Measurements from ENCODE around the gene AKAP17A. TPM values are rescaled to one million over a fixed set of nuclear protein-coding genes. Genes with fewer than 3 reads are reported as not detected.

AKAP17A gene
- total RNA-seq, 1 experiment from 2014 or later = 39.9 TPM

GRCh38 chrX:1599791-1600405, 8.5 kb downstream of the AKAP17A start:
- ChIA-PET CTCF (no interaction called here), POLR2A (no interaction called here)
- Mint-ChIP-seq H3K36me3 (ENCODE audit: insufficient read depth, unreplicated experiment) (peaks cover 88% of the 10 kb centered on the region), H3K27ac (ENCODE audit: unreplicated experiment) (no peak overlapping the region), H3K4me1 (ENCODE audit: low read depth, unreplicated experiment) (no peaks in the 10 kb centered on the region), H3K27me3 (ENCODE audit: insufficient read depth, unreplicated experiment) (no peaks in the 10 kb centered on the region), H3K4me3 (ENCODE audit: unreplicated experiment) (no peak overlapping the region), H3K9me3 (ENCODE audit: unreplicated experiment) (no peaks in the 10 kb centered on the region)
- no peak overlapping the region for H3K4me3 ChIP-seq (ENCODE audit: low read depth, low read length)
- intact Hi-C loops (cut with micrococcal nuclease; ENCODE audit: unreplicated experiment) = no loop called here
- DNase-seq = no peak
- TF ChIP-seq, protein P1, sequence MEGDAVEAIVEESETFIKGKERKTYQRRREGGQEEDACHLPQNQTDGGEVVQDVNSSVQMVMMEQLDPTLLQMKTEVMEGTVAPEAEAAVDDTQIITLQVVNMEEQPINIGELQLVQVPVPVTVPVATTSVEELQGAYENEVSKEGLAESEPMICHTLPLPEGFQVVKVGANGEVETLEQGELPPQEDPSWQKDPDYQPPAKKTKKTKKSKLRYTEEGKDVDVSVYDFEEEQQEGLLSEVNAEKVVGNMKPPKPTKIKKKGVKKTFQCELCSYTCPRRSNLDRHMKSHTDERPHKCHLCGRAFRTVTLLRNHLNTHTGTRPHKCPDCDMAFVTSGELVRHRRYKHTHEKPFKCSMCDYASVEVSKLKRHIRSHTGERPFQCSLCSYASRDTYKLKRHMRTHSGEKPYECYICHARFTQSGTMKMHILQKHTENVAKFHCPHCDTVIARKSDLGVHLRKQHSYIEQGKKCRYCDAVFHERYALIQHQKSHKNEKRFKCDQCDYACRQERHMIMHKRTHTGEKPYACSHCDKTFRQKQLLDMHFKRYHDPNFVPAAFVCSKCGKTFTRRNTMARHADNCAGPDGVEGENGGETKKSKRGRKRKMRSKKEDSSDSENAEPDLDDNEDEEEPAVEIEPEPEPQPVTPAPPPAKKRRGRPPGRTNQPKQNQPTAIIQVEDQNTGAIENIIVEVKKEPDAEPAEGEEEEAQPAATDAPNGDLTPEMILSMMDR (IDR thresholded peaks at IDR 0.05; ENCODE audit: insufficient read depth in 1 of 2, low read depth in 1 of 2, low read length in 1 of 2, severe bottlenecking in 1 of 2, unreplicated experiment in 1 of 2) = no peak
- H3K36me3 ChIP-seq (ENCODE audit: control insufficient read depth, insufficient read depth, low read length) = peaks cover 8% of the 10 kb centered on the region
- H3K9me3 ChIP-seq = no peaks in the 10 kb centered on the region
- H3K27me3 ChIP-seq (replicated peaks; ENCODE audit: control insufficient read depth, insufficient read depth, low read length) = no peaks in the 10 kb centered on the region
- no TSS peak for BruUV-seq (replicated peaks)
- no peaks in the 10 kb centered on the region for H3K4me1 ChIP-seq

- no peaks in the 10 kb centered on the region for H3K9me3 ChIP-seq
- intact Hi-C loops (cut with micrococcal nuclease; ENCODE audit: unreplicated experiment) = no loop called here
- Mint-ChIP-seq H3K27me3 (ENCODE audit: insufficient read depth, unreplicated experiment) (no peaks in the 10 kb centered on the region), H3K9me3 (ENCODE audit: unreplicated experiment) (no peaks in the 10 kb centered on the region), H3K4me1 (ENCODE audit: low read depth, unreplicated experiment) (no peaks in the 10 kb centered on the region), H3K27ac (ENCODE audit: unreplicated experiment) (no peak overlapping the region), H3K4me3 (ENCODE audit: unreplicated experiment) (no peak overlapping the region), H3K36me3 (ENCODE audit: insufficient read depth, unreplicated experiment) (peaks cover 82% of the 10 kb centered on the region)
- no TSS peak for BruUV-seq (replicated peaks)
- H3K4me3 ChIP-seq (ENCODE audit: low read depth, low read length) = no peak overlapping the region
- TF ChIP-seq, protein P1 (IDR thresholded peaks at IDR 0.05; ENCODE audit: insufficient read depth in 1 of 2, low read depth in 1 of 2, low read length in 1 of 2, severe bottlenecking in 1 of 2, unreplicated experiment in 1 of 2) = no peak
- DNase-seq = no peak
- POLR2A ChIA-PET = no interaction called here
- peaks cover 4% of the 10 kb centered on the region for H3K36me3 ChIP-seq (ENCODE audit: control insufficient read depth, insufficient read depth, low read length)
- H3K4me1 ChIP-seq = no peaks in the 10 kb centered on the region
- CTCF ChIA-PET = no interaction called here
- no peaks in the 10 kb centered on the region for H3K27me3 ChIP-seq (replicated peaks; ENCODE audit: control insufficient read depth, insufficient read depth, low read length)
Measured at GRCh38 chrX:1600406-1601050, 9.1 kb downstream of the AKAP17A start.

GRCh38 chrX:1601051-1601767, 9.8 kb downstream of the AKAP17A start:
- no peaks in the 10 kb centered on the region for H3K9me3 ChIP-seq
- no peak overlapping the region for H3K4me3 ChIP-seq (ENCODE audit: low read depth, low read length)
- ChIA-PET POLR2A (no interaction called here), CTCF (no interaction called here)
- no peaks in the 10 kb centered on the region for H3K27me3 Mint-ChIP-seq (ENCODE audit: insufficient read depth, unreplicated experiment)
- peaks cover 3% of the 10 kb centered on the region for H3K36me3 ChIP-seq (ENCODE audit: control insufficient read depth, insufficient read depth, low read length)
- H3K27ac Mint-ChIP-seq (ENCODE audit: unreplicated experiment) = peak overlapping the region; percentile 26
- no peaks in the 10 kb centered on the region for H3K9me3 Mint-ChIP-seq (ENCODE audit: unreplicated experiment)
- BruUV-seq (replicated peaks) = no TSS peak
- DNase-seq = no peak
- peak overlapping the region; percentile 12 for H3K4me3 Mint-ChIP-seq (ENCODE audit: unreplicated experiment)
- no peaks in the 10 kb centered on the region for H3K4me1 Mint-ChIP-seq (ENCODE audit: low read depth, unreplicated experiment)
- H3K27me3 ChIP-seq (replicated peaks; ENCODE audit: control insufficient read depth, insufficient read depth, low read length) = no peaks in the 10 kb centered on the region
- peaks cover 75% of the 10 kb centered on the region for H3K36me3 Mint-ChIP-seq (ENCODE audit: insufficient read depth, unreplicated experiment)
- intact Hi-C loops (cut with micrococcal nuclease; ENCODE audit: unreplicated experiment) = no loop called here
- TF ChIP-seq, protein P1 (IDR thresholded peaks at IDR 0.05; ENCODE audit: insufficient read depth in 1 of 2, low read depth in 1 of 2, low read length in 1 of 2, severe bottlenecking in 1 of 2, unreplicated experiment in 1 of 2) = no peak
- H3K4me1 ChIP-seq = no peaks in the 10 kb centered on the region
